Inflammatory macrophage treated with lipopolysaccharide for 1 hour (primary cell): ENCODE results near the gene AKAP8.
"Not testable (repeated sequence)": the region's sequence is repeated elsewhere in the genome, so short reads cannot be mapped to it uniquely, and the experiment has no call there.

Experiments used
- DNase-seq, 2 donors: peaks; one replicate each; pipeline ENCODE4 v3.0.0-alpha.2; 2020 to 2022

The AKAP8 gene

DNA sequence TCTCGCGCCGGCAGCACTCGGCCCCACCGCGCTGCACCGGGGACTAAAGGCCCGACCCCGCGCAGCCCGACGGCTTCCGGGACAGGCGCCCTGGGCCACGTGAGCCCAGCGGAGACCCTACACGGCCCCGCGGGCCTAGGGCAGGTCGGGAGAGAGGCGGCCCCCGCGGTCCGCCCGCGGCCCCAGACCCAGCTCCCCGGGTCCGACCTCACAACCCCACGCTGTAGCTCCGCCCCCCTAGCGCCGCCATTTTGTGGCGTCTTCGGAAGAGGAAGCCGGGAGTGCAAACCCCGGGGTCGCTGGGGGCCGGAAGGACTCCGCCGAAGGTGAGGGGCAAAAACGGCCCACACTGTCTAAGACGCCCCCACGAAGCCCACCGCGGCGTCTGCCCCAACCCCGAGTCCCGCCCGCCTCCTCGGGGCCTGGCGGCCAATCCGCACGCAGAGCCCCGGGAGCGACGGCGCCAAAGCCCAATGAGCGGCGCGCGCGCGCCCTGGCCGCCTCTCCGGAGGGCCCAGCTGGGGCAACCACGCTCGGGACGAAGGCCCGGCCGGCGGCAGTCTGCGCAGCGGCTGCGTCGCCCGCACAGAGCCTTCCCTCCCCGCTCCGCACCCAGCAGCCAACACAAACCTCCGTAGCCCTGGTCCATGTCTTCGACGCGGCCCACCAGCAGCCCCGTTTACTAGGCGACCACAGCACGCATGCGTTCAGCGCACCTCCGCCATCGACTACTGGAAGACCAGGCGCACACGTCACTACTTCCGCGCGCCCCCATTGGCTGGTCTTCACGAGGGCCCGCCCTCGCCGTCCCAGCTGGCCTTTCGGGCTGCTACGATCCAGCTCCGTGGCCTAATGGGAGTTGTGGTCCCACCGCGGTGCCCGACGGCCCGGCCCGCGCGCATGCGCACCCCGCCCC lies at the start of gene AKAP8:
TSS of gene AKAP8 (minus strand) at position 705 of the 916 bp plus-strand sequence. CDS start at position 649, 56 bp downstream.
- peak; percentile 98 to 99 for DNase-seq

- DNase-seq = no peak
Measured at GRCh38 chr19:15427991-15428471, 48.4 kb upstream of the AKAP8 start.

DNA sequence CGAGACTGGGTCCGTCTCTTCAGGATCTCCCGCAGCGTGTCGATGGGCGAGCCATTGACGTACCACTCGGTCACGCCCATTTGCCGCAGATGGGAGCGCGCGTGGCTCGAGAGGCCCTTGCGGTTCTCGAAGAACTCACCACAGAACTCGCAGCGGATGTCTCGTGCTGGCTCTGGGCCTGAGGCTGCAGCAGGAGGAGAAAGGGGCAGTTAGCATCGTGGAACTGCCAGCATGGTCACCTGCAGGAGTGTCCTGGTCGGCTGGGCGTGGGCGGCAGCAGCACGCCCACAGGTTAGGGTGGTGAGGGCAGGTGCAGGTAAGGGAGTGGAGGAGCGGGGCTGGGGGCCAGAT lies 47.7 kb upstream of the AKAP8 start:
- DNase-seq = no peak

DNA sequence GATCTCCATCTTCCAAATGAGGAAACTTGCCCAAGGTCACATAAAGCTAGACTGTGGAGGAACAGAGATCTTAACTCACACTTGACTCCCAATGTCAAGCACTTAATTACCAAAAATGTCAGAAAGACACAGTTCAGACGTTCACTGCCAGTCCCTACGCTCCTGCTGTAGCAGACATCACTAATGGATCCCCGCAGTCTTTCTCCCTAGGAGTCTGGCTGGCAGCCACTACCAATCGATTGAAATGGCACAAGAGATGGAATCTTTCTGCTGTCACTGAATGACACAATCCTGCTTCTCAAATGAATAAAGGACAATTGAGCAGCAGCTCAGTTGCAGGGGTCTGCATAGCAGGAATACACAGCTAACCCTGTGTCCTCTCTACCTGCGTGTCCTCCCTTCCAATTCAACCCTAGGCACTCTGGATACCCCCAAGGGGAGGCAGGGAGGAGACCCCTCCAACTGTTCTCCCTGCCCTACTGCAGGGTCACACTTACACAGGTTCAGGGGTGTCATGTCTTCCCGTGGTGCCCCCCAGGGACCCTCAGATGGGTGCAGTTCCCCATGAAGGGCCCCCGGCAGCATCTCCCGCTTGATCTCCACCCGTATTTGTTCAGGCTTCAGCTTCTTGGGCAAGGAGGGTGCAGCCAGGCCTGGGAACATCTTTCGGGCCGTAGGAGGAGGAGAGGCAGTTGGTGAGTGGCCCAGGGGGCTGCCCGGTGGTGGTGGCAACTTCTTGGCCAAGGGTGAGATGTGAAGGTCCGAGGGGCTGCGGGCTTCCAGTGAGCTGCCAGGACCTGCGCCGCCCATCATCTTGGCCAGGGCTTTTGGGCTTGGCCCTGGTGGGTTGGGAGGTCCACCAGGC lies 47.1 kb upstream of the AKAP8 start:
- no peak for DNase-seq

DNA sequence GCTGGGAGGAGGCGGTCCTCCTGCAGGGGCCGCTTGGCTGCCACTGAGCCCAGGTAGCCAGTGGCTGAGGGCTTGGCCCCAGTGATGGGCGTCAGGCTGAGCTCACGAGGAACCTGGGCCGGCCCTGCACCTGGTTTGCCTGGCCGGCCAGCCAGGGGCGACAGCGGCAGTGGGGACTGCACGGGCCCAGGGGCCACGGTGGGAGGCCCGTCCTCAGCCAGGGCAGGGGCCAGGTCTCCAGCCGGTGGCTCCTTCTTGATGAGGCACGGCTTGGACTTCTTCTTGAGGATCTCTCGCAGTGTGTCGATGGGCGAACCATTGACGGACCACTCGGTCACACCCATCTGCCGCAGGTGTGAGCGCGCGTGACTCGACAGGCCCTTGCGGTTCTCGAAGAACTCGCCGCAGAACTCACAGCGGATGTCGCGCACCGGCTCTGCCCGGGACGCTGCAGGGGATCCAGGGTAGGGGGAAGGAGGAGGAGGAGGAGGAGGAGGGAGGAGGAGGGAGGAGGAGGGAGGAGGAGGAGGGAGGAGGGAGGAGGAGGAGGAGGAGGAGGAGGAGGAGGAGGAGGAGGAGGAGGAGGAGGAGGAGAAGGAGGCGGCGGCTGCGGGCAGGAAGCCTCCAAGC lies 45.8 kb upstream of the AKAP8 start:
- DNase-seq = no peak

- DNase-seq = no peak
Measured at GRCh38 chr19:15424692-15425272, 45.2 kb upstream of the AKAP8 start.

DNA sequence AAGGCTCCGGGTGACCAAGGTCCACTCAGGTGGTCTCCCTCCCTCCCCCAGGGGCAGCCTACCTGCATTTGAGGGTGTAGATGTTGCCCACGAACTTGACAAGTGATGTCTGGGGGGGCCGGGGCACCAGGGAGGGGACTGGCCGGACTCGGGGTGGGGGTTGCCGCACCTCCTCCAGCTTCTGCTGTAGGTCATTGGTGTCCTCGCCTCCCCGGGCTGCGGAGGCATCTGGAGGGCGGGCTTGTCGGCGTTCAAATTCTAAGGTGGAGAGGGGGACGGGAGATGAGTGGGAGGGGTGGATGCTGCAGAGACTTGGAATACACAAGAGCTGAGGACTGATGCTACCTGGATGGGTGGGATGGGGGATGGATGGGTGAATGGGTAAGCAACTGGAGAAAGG lies 44.5 kb upstream of the AKAP8 start:
- DNase-seq = no peak

DNA sequence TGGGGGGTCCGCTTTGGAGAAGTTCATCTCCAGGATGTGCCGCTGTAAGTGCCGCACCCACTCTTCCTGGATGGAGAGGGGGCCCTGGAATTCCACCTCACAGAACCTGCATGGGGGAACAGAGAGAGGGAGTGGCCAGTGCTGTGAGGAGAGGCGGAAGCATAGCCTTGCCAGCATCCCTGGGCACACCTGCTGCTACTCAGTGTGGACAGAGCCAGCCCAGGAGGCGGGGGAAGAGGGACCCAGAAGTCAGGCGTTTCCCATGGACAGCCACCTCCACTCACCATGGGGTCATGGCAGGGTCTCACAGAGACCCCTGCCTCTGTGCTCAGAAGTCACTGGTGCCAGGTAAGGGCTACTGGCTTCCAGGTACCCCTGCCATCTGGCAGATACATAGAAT lies 43.5 kb upstream of the AKAP8 start:
- no peak for DNase-seq

GRCh38 chr19:15422296-15423075 lies 42.9 kb upstream of the AKAP8 start:
- DNase-seq = no peak

GRCh38 chr19:15421721-15422260 lies 42.2 kb upstream of the AKAP8 start:
- no peak for DNase-seq

GRCh38 chr19:15421136-15421695 lies 41.6 kb upstream of the AKAP8 start:
- no peak for DNase-seq

DNA sequence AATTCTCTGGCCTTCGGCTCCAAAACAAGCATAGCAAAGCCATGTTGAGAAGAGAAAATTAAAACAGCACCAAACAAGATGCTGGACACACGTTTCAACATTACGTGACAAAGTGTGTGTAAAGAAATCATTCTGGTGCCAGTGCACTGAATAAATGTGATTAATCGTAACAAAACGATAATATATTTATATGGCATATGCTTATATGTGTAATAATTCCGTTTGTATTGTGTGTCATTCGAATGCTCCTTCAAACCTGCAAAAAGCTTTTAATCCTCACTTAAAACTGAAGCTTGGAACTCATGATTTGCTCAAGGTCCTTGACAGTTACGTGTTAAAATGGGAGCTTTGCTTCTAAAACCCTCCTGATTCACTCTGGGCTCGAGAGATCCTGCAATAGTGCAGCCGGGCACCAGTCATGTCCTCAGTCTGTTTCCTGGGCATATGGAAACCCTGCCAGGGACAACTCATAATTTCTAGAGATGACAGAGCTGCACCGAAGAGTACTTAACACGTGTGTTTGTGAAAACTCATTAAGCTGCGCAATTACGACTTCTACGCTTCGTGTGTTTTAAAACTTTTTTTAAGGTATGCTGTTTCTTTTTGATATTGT lies 39.9 kb upstream of the AKAP8 start:
- no peak for DNase-seq

DNA sequence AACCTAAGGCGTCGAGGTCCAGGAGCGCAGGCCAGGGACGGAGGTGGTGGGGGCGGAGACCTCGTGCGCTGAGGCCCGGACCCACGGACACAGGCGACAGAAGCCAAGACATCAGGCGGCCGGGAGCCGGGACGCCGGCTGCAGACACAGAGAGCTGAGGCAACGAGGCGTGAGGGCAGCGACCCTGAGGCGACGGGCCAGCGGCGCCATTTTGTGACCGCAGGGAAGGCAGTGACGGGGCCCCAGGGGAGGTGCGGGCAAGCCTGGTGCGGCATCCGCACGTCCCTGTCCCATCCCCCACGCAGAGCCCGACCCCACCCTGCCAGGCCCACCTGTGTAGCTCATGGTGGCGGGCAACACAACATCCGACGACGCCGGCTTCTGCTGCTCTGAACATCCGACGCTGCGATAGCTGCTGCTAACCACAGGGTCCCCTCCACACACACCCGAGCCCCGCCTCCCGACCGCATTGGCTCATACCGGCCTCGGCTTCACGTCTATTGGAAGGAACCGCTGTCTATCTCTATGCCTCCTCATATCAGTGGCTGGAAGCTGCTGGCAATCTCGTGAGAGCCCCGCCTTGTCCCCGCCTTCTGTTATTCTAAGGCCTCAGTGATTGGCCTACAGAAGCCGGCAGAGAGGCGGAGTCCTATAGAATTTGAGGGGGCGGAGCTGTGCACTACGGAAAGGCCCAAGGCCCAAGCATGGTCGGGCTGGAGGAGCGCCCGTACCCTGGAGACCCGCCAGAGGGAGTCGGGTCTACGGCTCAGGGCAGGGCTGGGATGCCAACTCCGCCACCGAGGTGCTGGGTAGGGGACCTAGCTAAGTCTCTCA lies 39.2 kb upstream of the AKAP8 start, which contains the start of gene AKAP8L:
TSS of gene AKAP8L (minus strand) at position 410 of the 834 bp plus-strand sequence. CDS start at position 345, 65 bp downstream.
- DNase-seq = peak; percentile 100

DNA sequence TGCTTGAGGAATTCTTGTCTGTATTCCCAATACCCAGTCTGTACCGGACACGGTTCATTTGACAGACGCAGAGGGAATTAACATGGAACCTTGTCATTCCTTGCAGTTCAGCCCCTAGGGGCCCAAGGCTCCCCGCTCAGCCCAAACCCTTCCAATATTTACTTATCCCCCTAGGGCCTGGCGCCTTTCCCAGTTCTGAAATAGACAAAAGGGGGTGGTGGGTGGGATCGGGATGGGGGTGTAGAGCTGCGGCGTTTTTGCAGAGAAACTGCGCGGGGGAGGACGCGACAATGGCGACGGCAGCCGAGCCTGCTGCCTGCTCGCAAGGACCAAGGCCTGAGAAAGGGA lies 38.6 kb upstream of the AKAP8 start:
- peak in 1 of 2 donors; percentile 3 for DNase-seq

DNA sequence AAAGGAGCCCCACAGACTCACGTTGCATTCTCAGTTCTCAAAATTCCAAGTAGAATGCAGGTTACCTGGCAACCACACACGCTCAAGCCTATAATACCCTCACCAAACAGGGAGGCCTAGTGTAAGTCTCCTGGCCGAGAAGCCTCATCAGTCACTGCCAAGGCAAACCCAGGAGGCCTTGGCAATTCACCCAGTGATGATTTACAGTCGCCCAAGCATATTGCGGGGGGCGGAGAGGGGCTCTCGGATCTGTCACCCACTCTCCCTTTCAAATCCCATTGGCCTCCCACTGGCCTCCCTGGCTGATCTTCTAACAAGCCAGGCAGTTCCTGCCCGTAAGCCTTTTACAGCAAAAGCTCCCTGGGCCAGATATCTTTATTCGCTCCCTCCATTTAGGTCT lies 38.1 kb upstream of the AKAP8 start:
- DNase-seq = peak in 1 of 2 donors; percentile 4

DNA sequence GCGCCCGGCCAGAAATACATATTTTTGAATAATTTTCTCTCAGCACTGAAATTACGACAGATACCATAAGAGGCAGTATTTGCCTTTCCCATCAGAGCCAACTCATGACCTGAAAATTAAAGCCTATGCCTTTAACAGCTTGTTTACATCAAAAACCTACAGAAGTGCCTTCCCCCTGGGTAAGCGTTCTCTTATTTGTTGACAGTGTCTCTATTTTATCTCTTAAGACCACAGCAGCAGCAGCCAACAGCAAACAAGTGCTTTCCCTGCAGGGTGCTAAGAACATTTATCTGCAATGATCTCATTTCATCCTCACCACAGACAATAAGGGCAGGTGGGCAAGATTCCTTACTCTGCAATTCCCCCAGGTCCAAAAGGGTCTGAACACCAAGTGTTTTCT lies 33.2 kb upstream of the AKAP8 start:
- DNase-seq = no peak

DNA sequence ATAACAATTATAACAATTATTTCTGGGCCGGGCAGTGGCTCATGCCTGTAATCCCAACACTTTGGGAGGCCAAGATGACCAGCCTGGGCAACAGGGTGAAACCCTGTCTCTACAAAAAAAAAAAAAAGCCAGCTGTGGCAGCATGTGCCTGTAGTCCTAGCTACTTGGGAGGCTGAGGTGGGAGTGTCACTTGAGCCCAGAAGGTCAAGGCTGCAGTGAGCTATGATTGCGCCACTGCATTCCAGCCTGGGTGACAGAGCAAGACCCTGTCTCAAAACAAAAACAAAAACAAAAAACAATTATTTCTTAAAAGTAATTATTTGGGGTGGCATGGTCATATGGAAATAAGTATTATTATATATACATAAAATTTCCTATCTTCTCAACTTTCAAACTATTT lies 31.8 kb upstream of the AKAP8 start:
- not testable (repeated sequence) for DNase-seq

GRCh38 chr19:15404780-15405211 lies 25.2 kb upstream of the AKAP8 start:
- DNase-seq = no peak

GRCh38 chr19:15404097-15404779 lies 24.7 kb upstream of the AKAP8 start:
- no peak for DNase-seq
